ENCODE measurements around the gene TRAPPC12.

GRCh38 chr2:3470856-3471737, 91.6 kb downstream of the TRAPPC12 start:
- TF ChIP-seq POLR2AphosphoS5 (IDR thresholded peaks at IDR 0.05): no peak
- no peak for TF ChIP-seq CTCF (IDR thresholded peaks at IDR 0.05)
- TF ChIP-seq EP300 (IDR thresholded peaks at IDR 0.05): no peak
- TF ChIP-seq POLR2A (IDR thresholded peaks at IDR 0.05): no peak
